HG02970 (cell line): ENCODE results near the gene TRPM3.

Experiments
- ATAC-seq: cut with Tn5 transposase; IDR thresholded peaks from one replicate; pipeline ENCODE4 v1.9.1; 2021; ENCODE audit warnings: mild to moderate bottlenecking, moderate library complexity, moderate number of reproducible peaks; ENCODE audit not compliant: unreplicated experiment, low FRiP score

The TRPM3 gene

GRCh38 chr9:70951749-70952727 is 169.4 kb downstream of the TRPM3 start:
- no peak for ATAC-seq

- ATAC-seq: no peak
Observed at GRCh38 chr9:70950270-70950669, 171.2 kb downstream of the TRPM3 start.

- ATAC-seq: no peak
Observed at GRCh38 chr9:70949239-70949638, 172.2 kb downstream of the TRPM3 start.

GRCh38 chr9:70948744-70949143 is 172.7 kb downstream of the TRPM3 start:
- no peak for ATAC-seq

GRCh38 chr9:70947511-70947910 is 173.9 kb downstream of the TRPM3 start:
- no peak for ATAC-seq

- no peak for ATAC-seq
Observed at GRCh38 chr9:70947086-70947485, 174.3 kb downstream of the TRPM3 start.

GRCh38 chr9:70945301-70945700 is 176.1 kb downstream of the TRPM3 start:
- no peak for ATAC-seq

GRCh38 chr9:70941191-70941590 is 180.2 kb downstream of the TRPM3 start:
- no peak for ATAC-seq

- ATAC-seq: no peak
Observed at GRCh38 chr9:70940605-70941004, 180.8 kb downstream of the TRPM3 start.

- no peak for ATAC-seq
Observed at GRCh38 chr9:70936536-70936935, 184.9 kb downstream of the TRPM3 start.

- ATAC-seq: no peak
Observed at GRCh38 chr9:70935856-70936255, 185.6 kb downstream of the TRPM3 start.

GRCh38 chr9:70934642-70935041 is 186.8 kb downstream of the TRPM3 start:
- ATAC-seq: no peak

- ATAC-seq: no peak
Observed at GRCh38 chr9:70933321-70933720, 188.1 kb downstream of the TRPM3 start.

GRCh38 chr9:70932097-70932496 is 189.3 kb downstream of the TRPM3 start:
- no peak for ATAC-seq

- ATAC-seq: no peak
Observed at GRCh38 chr9:70927530-70927929, 193.9 kb downstream of the TRPM3 start.

GRCh38 chr9:70924895-70925547 is 196.4 kb downstream of the TRPM3 start:
- ATAC-seq: peak; percentile 86

GRCh38 chr9:70924380-70924779 is 197.0 kb downstream of the TRPM3 start:
- no peak for ATAC-seq

- ATAC-seq: no peak
Observed at GRCh38 chr9:70923961-70924360, 197.5 kb downstream of the TRPM3 start.

- ATAC-seq: no peak
Observed at GRCh38 chr9:70921136-70921535, 200.3 kb downstream of the TRPM3 start.

GRCh38 chr9:70917277-70917676 is 204.1 kb downstream of the TRPM3 start:
- ATAC-seq: no peak

- ATAC-seq: no peak
Observed at GRCh38 chr9:70911791-70912190, 209.6 kb downstream of the TRPM3 start.

GRCh38 chr9:70910598-70910997 is 210.8 kb downstream of the TRPM3 start:
- ATAC-seq: no peak
